SW480 (cell line): Measurements from ENCODE around the gene TMEM38A.
A peak's percentile ranks its signal among the peaks of the same experiment; 100 is the strongest.
"Not testable (repeated sequence)": the region's sequence is repeated elsewhere in the genome, so short reads cannot be mapped to it uniquely, and the experiment has no call there.

Experiments used
- DNase-seq: peaks from one replicate; pipeline ENCODE4 v3.0.0-alpha.2; 2016; ENCODE audit warnings: low spot score

TMEM38A gene

DNA sequence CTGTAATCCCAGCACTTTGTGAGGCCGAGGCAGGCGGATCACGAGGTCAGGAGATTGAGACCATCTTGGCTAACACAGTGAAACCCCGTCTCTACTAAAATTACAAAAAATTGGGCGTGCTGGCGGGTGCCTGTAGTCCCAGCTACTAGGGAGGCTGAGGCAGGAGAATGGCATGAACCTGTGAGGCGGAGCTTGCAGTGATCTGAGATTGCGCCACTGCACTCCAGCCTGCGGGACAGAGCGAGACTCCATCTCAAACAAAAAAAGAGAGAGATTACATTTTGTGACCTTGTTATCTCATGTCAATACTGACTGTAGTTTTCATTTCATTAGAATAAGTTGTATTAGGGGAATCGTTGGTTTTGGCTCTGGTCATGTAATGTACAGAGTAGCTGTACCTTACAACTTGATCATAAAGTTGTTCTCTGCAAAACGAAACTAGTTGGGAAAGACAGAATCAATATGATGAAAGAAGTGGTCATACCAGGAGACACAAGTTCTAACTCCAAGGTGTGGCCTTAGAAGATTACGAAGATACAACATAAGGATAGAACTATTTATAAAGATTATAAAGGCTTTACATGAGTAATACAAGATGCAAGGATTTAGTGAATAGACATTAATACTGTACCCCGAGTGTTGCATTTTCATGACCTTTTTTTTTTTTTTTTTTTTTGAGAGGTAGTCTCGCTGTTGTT is 15.3 kb downstream of the TMEM38A start:
- DNase-seq: no peak

DNA sequence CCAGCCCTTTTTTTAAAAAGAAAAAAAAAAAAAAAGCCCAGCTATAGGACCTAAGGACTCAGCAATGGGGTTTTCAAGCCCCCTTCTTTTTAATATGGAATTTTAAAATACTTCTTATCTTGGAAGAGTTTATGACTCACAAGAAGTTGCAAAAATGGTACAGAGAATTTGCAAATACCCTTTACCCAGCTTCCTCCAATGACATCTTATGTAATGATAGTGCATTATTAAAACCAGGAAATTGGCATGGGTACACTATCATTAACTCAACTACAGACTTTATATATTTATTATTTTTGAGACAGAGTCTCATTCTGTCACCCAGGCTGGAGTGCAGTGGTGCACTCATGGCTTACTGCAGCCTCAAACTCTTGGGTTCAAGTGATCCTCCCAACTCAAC is 16.1 kb downstream of the TMEM38A start:
- DNase-seq: no peak

DNA sequence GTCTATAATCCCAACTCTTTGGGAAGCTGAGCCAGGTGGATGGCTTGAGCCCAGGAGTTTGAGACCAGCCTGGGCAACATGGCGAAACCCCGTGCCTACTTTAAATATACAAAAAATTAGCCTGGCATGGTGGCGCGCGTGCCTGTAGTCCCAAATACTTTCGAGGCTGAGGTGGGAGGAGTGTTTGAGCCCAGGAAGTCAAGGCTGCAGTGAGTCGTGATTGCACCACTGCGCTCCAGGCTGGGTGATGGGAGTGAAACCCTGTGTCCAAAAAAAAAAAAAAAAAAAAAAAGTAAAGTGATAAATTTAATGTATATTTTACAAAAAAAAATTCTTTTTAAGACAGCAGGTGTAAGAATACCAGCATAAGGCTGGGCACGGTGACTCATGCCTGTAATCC is 17.6 kb downstream of the TMEM38A start:
- no peak for DNase-seq

DNA sequence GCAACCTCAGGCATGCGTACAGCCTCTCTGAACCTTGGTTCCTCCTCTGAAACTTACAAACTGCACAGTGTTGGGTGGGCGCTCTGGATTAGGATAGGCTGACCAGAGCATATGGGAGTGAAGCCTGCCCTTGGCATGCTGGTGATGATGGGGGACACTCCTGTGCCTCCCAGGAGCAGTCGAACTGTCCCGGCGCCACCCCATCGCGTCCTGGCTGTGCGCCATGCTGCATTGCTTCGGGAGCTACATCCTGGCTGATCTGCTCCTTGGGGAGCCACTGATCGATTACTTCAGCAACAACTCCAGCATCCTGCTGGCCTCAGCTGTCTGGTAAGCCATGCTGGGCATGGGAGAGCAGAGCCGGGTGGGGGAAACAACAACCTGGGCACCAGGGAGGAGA is 18.9 kb downstream of the TMEM38A start:
- DNase-seq: no peak

DNA sequence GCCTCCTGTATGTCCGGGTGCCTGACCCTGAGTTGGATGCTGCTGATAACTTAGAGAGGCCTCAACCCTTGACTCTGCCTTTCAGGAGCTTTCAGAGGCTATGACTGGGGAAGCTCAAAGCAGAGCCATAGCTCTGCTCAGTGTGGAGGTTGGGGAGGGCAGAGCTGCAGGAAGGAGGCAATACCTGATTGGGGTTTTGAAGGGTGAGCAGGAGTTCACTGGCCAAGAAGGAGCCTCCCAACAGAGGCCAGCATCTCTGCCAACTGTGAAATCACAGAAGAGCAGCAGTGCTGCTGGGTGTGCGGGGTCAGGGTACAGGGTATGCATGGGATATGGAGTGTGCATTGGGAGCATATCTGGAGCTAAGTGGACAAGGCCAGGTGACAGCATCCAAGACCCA is 21.6 kb downstream of the TMEM38A start:
- DNase-seq: no peak

DNA sequence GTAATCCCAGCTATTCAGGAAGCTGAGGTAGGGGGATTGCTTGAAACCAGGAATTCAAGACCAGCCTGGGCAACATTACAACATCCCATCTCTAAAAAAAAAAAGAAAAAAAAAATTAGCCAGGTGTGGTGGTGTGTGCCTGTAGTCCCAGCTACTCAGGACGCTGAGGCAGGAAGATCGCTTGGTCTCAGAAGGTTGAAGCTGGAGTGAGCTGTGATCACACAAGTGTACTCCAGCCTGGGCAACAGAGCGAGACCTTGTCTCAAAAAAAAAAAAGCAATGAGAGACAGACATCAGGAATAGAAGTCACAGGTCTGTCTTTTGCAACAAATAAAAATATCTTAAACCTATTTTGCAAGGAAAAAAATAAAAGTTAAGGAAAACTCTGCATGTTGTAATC is 23.3 kb downstream of the TMEM38A start:
- no peak for DNase-seq

DNA sequence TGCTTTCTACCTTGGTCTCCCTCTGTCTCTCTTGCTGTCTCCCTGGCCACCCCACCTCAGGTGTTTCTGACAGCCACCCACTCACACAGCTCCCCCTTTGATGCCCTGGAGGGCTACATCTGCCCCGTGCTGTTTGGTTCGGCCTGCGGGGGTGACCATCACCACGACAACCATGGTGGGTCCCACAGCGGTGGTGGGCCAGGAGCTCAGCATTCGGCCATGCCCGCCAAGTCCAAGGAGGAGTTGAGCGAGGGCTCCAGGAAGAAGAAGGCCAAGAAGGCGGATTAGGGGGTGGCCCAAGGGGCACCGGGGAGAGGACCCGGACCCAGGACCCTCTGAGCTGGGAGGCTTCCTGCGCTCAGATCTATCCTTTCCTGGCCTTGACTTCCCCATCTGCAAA is 27.1 kb downstream of the TMEM38A start:
- DNase-seq: no peak

DNA sequence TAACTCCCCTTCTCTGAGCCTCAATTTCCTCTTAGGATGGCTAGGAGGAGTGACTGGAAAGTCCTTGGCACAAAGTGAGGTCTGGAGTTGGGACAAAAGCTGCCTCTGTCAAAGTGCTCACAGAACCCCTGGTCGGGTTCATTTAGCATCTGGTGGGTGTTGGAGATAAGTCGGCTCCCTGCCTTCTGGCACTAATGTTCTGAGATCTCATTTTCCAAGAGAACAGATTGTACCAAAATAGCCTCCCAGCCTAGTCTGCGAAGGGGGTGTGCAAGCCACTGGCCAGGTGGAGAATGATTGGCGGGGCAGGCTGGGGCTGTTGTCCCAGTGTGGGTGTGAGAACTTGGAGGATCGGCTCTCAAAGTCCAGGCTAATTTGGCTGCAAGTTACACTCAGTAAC is 38.0 kb downstream of the TMEM38A start:
- DNase-seq: no peak

DNA sequence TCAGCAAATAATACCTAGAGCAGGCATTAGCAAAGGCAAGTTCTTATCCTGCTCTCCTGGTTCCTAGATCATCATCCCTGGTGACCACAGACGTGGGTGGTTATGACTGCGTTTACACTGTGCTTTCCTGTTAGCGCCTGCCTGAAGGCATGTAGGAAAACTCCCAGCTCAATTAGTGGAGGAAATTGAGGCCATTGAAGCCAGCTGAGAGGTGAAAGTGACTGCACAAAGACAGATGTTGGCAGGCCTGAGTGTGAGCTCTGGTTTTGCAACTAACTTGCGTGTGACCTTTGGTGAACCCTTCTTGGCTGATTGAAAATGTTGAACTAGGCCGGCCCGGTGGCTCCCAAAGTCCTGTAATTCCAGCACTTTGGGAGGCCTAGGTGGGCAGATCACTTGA is 41.2 kb downstream of the TMEM38A start:
- DNase-seq: peak; percentile 34

DNA sequence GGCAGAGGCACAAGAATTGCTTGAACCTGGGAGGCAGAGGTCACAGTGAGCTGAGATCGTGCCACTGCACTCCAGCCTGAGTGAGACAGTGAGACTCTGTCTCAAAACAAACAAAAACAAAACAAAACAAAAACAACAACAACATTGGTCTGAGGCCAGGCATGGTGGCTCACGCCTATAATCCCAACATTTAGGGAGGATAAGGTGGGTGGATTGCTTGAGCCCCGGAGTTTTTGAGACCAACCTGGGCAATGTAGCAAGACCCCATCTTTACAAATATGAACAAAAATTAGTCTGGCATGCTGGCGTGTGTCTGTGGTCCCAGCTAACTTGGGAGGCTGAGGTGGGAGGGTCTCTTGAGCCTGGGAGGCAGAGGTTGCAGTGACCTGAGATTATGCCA is 42.7 kb downstream of the TMEM38A start:
- no peak for DNase-seq

DNA sequence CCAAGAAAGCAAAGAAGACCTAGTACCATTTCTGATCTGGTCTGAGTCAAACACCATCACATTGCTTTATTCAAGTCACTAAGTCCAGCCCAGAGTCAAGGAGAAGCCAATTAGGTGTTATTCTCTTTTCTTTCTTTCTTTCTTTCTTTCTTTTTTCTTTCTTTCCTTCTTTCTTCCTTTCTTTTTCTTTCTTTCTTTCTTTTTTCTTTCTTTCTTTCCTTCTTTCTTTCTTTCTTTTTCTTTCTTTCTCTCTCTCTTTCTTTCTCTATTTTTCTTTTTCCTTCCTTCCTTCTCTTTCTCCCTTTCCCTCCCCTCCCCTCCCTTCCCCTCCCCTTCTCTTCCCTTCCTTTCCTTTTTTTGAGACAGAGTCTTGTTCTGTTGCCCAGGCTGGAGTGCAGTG is 49.9 kb downstream of the TMEM38A start:
- DNase-seq: not testable (repeated sequence)

DNA sequence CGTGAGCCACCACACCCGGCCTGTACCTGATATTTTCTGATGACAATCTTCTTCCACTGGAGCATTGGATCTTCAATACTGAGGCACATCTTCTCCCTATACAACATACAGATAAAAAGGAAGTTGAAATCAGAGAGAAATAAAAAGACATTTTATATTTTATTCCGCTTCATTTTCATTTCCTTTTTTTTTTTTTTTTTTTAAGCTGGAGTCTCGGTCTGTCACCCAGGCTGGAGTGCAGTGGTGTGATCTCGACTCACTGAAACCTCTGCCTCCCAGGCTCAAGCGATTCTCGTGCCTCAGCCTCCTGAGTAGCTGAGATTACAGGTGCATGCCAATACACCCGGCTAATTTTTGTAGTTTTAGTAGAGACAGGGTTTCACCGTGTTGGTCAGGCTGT is 51.4 kb downstream of the TMEM38A start:
- DNase-seq: not testable (repeated sequence)

DNA sequence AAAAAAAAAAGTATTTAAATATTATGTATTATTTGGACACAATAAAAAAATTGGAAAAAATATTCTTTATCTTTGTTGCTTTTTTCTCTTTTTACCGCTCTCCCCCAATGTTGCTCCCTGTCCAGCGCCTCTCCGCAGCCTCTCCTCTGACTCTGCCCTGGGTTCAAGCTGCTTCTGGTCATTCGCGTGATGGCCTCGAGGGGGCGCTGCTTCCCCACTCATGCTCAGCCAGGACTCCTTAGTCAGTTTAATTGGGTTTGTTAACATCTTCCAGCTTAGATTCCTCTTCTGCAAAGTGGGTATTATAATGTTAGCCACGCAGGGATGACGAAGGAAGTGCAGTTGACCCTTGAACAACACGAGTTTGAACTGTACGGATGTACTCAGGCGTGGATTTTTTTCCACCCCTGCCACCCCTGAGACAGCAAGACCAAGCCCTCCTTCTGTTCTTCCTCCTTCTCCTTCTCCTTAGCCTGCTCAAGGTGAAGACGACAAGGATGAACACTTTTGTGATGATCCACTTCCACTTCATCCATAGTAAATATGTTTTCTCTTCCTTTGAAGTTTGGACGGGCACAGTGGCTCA is 53.9 kb downstream of the TMEM38A start:
- peak; percentile 22 for DNase-seq

DNA sequence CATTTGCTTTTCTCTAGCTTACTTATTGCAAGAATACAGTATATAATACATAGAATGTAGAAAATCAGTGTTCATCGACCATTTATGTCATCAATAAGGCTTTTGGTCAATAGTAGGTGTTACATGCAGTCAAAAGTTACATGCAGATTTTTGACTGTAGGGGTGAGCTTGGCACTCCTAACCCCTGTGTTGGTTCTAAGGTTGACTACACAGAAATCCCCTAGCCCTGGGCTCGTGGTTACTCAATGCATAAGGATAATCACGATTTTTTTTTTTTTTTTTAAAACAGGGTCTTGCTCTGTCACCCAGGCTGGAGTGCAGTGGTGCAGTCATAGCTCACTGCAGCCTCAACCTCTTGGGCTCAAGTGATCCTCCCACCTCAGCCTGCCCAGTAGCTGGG is 54.7 kb downstream of the TMEM38A start:
- no peak for DNase-seq

DNA sequence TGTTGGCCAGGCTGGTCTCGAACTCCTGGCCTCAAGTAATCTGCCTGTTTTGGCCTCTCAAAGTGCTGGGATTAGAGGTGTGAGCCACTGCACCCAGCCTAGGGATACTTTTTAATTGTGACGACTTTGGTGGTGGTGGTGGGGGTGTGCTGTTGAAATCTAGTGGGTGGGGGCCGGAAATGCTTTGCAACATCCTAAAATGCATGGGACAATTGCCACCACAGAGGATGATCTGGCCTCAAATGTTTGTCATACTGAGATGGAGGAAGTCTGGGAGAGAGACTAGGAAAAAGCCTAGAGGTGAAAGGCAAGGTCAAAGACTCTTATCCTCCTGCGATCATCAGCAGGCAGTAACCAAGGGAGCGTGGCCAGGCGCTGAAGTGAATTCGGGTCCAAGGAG is 60.1 kb downstream of the TMEM38A start:
- DNase-seq: no peak

DNA sequence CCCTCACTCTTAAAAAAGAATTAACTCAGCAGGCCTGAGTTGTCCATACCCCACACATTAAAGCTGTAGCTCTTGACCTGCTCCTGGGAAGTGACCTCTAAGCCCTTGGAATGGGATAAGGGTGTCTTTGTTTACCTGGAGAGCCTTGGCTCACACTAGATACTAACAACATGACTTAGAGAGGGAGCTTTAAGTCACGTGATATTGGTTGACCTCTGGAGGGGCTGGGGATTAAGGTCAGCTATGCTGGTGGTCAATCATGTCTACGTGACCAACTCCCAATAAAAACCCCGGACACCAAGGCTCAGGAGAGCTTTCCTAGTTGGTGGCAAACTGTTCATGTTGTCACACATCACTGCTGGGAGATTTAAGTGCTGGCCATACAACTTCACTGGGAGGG is 61.7 kb downstream of the TMEM38A start:
- DNase-seq: no peak

DNA sequence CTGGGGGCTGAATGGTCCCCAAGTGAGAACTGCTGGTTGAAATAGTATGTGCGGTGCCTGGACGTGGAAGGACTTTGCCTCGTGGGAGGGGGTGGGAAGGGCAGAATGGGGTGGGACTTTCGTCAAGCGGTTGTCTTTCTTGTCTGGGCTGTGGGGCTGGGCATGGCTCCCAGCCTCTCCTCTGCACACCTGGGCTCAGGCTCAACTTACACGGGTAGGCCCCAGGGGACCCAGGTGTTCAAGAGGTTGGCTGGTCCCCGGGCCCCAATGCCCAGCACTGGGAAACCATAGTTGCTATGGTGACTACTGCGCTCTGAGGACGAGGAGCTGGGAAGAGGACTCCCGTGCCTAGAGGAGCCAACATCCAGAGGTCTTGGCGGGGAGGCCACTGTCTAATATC is 66.0 kb downstream of the TMEM38A start:
- DNase-seq: no peak

DNA sequence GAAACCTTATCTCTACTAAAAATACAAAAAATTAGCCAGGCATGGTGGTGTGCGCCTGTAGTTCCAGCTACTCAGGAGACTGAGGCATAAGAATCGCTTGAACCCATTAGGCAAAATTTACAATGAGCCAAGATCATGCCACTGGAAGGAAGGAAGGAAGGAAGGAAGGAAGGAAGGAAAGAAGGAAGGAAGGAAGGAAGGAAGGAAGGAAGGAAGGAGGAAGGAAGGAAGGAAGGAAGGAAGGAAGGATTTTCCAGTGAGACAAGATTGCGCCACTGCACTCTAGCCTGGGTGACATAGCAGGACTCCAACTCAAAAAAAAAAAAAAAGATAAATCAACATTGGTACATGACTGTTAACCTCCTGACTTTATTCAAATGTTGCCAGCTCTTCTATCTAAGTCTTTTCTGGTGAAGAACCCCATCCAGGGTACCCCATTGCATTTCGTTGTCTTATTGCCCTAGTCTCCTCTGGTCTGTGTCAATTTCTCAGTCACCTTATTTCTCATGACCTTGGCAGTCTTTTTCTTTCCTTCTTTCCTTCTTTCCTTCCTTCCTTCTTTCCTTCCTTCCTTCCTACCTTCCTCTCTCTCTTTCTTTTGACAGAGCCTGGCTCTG is 74.8 kb downstream of the TMEM38A start:
- DNase-seq: not testable (repeated sequence)

DNA sequence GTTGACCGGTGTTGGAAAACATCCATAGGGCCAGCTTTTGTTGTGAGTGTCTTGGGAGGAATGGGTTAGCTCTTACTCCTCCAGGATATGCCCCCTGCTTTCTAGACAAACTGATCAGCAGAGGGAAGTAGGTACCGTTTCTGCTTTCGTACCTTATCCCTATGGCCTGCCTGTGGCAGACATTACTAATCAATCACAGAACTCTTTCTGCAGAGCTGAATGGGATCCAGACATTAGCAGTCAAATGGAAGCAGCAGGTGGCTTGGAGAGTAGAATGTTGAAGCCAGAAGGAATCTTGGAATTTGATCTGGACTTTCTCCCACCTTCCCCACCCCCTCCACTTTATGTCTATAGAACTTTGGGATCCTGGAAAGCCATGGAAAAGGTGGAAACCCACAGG is 75.8 kb downstream of the TMEM38A start:
- DNase-seq: no peak

DNA sequence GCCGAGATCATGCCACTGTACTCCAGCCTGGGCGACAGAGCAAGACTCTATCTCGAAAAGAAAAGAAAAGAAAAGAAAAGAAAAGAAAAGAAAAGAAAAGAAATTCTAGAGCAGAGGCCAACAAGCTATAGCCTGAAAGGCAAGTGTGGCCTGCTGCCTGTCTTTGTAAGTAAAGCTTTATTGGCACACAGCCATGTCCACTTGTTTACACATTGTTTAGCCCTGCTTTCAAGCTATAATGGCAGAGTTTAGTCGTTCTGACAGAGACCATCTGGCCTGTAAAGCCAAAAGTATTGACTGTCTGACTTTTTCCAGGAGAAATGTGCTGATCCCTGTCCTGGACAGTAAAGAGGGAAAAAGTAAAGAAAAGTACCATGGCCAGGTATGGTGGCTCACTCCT is 77.0 kb downstream of the TMEM38A start:
- DNase-seq: no peak

DNA sequence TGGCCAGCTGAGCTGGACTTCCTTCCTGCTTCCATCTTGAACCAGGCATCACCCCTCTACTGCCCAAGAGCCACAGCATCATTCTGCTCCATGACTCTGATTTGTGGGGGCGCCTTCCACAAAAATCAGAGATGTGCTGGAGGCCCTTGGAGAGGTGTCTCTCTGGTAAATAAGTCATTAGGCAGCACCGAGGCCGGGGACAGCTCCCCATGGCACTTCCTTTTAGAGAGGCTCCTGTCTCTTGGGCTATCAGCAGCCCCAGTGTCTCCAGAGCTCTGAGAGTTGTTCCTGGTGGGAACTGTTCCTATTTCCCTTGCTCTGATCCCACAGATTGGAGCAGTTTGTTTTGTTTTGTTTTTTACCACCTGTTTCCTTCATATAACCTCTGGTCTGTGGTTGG is 78.6 kb downstream of the TMEM38A start:
- DNase-seq: no peak
